Measurements from ENCODE around the gene HLA-DRA.

The HLA-DRA gene
- 8.1 to 36.2 (median 8.5) reads per million in 3 donors for total RNA-seq

DNA sequence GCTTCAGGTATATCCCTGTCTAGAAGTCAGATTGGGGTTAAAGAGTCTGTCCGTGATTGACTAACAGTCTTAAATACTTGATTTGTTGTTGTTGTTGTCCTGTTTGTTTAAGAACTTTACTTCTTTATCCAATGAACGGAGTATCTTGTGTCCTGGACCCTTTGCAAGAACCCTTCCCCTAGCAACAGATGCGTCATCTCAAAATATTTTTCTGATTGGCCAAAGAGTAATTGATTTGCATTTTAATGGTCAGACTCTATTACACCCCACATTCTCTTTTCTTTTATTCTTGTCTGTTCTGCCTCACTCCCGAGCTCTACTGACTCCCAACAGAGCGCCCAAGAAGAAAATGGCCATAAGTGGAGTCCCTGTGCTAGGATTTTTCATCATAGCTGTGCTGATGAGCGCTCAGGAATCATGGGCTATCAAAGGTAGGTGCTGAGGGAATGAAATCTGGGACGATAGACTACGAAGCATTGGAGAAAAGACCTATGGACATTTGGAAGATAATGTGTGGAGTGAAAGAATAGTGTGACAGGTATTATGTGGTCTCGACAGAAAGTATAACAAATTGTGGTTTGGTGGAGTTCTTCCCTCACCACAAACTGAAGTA is at the start of gene HLA-DRA:
Gene HLA-DRA (plus strand): TSS at position 286 of the 613 bp plus-strand sequence. CDS start 64 bp downstream, at position 350.
- Histone ChIP-seq H3K36me3 (ENCODE audit: control insufficient read depth, insufficient read depth, low read length) (no peaks in the 10 kb centered on the region), H3K4me1 (ENCODE audit: control insufficient read depth, insufficient read depth, low read length, poor library complexity, severe bottlenecking) (no peaks in the 10 kb centered on the region), H3K9me3 (ENCODE audit: control insufficient read depth, low read length) (no peaks in the 10 kb centered on the region), H3K27me3 (replicated peaks; ENCODE audit: control insufficient read depth, insufficient read depth, low read length, poor library complexity, severe bottlenecking) (no peaks in the 10 kb centered on the region), H3K27ac (ENCODE audit: insufficient read depth, low read length, poor library complexity, severe bottlenecking) (no peak within 1 kb of the TSS), H3K4me3 (ENCODE audit: insufficient read depth, low read depth, low read length, poor library complexity, severe bottlenecking) (peak within 1 kb of the TSS; percentile 33)
- peak in 1 of 3 donors; percentile 30 for DNase-seq

DNA sequence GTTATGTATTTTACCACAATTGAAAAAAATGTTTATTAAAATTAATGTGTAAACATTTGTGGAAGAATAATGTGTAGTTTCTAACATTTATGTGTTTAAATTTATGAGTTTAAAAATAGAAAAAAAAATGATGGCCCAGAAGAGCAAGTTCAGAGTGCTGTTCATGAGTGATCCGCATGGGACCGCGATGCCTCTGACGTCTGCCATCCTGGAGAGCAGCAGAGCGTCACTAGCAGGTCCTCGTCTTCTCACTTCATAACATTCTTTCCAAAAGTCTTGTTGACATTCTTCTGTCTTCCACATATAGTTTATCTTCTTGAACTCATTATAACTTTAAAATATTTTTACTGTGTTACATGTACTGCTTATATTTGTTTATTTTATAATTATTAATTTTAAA is 48.2 kb upstream of the HLA-DRA start:
- DNase-seq, result no peak
- Histone ChIP-seq H3K27me3 (replicated peaks; ENCODE audit: control insufficient read depth, insufficient read depth, low read length, poor library complexity, severe bottlenecking) (no peaks in the 10 kb centered on the region), H3K27ac (ENCODE audit: insufficient read depth, low read length, poor library complexity, severe bottlenecking) (no peak overlapping the region), H3K36me3 (ENCODE audit: control insufficient read depth, insufficient read depth, low read length) (no peaks in the 10 kb centered on the region), H3K9me3 (ENCODE audit: control insufficient read depth, low read length) (no peaks in the 10 kb centered on the region), H3K4me3 (ENCODE audit: insufficient read depth, low read depth, low read length, poor library complexity, severe bottlenecking) (no peak overlapping the region), H3K4me1 (ENCODE audit: control insufficient read depth, insufficient read depth, low read length, poor library complexity, severe bottlenecking) (no peaks in the 10 kb centered on the region)

DNA sequence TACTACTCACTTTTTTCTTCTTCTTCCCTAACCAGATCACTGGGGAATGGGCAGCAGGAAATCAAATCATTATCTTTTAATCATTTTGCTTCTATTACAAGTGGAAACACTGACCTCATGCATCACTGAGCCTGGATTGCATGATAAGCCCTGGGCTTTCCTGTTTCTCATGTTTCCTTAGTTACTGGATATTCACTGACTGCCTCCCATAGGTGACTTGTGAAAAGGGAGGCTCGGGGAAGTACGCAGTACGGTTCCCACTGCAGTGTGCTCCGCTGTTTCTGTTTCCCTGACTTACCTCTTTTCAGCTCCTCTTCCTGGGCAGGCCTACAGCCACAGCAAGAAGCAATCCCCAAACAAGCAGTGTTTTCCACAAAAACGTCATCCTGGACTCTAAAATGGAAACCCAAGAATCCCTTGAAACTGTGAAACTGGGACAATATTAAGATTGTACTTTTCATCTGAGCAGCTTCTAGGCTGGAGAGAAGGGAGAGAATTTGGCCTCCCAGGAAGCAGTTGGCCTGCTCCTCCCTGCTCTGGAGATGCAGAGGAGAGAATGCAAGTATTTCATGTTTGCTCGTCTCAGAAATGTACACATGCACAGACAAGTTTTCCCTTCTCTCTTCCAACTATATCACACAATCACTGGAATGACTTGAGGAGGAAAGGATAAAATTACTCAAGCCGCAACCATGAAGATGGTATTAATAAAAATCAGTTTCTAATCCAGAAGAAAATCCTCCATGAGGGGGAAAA is 45.8 kb upstream of the HLA-DRA start:
- no peak overlapping the region for H3K27ac ChIP-seq (ENCODE audit: insufficient read depth, low read length, poor library complexity, severe bottlenecking)
- H3K4me3 ChIP-seq (ENCODE audit: insufficient read depth, low read depth, low read length, poor library complexity, severe bottlenecking), result no peak overlapping the region

DNA sequence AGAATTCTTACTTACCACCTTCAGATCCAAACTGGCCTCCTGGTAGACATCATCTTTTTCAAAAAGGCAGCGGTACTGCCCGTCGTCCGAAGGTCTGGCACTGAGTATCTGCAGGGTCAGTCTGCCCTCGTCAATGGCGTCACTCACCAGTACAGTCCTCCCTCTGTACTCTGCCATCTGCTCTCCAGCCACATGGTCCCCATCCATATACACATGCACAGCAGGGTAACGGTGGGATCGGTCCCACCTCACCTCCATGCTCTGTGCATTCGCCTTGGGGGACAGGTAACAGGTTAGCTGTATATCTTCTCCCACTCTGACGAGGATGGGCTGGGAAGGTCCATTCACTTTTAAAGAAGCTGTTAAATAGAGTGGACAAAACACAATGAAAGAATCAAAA is 43.7 kb upstream of the HLA-DRA start:
- H3K27me3 ChIP-seq (replicated peaks; ENCODE audit: control insufficient read depth, insufficient read depth, low read length, poor library complexity, severe bottlenecking), result no peaks in the 10 kb centered on the region
- H3K27ac ChIP-seq (ENCODE audit: insufficient read depth, low read length, poor library complexity, severe bottlenecking), result no peak overlapping the region
- H3K36me3 ChIP-seq (ENCODE audit: control insufficient read depth, insufficient read depth, low read length), result no peaks in the 10 kb centered on the region
- H3K9me3 ChIP-seq (ENCODE audit: control insufficient read depth, low read length), result no peaks in the 10 kb centered on the region
- DNase-seq, result no peak
- no peaks in the 10 kb centered on the region for H3K4me1 ChIP-seq (ENCODE audit: control insufficient read depth, insufficient read depth, low read length, poor library complexity, severe bottlenecking)
- H3K4me3 ChIP-seq (ENCODE audit: insufficient read depth, low read depth, low read length, poor library complexity, severe bottlenecking), result no peak overlapping the region

More for the DNA sequence above, 45.8 kb upstream of the HLA-DRA start:
- Histone ChIP-seq H3K36me3 (ENCODE audit: control insufficient read depth, insufficient read depth, low read length) (no peaks in the 10 kb centered on the region), H3K9me3 (ENCODE audit: control insufficient read depth, low read length) (no peaks in the 10 kb centered on the region), H3K27me3 (replicated peaks; ENCODE audit: control insufficient read depth, insufficient read depth, low read length, poor library complexity, severe bottlenecking) (no peaks in the 10 kb centered on the region), H3K4me1 (ENCODE audit: control insufficient read depth, insufficient read depth, low read length, poor library complexity, severe bottlenecking) (no peaks in the 10 kb centered on the region)
- DNase-seq, result no peak

DNA sequence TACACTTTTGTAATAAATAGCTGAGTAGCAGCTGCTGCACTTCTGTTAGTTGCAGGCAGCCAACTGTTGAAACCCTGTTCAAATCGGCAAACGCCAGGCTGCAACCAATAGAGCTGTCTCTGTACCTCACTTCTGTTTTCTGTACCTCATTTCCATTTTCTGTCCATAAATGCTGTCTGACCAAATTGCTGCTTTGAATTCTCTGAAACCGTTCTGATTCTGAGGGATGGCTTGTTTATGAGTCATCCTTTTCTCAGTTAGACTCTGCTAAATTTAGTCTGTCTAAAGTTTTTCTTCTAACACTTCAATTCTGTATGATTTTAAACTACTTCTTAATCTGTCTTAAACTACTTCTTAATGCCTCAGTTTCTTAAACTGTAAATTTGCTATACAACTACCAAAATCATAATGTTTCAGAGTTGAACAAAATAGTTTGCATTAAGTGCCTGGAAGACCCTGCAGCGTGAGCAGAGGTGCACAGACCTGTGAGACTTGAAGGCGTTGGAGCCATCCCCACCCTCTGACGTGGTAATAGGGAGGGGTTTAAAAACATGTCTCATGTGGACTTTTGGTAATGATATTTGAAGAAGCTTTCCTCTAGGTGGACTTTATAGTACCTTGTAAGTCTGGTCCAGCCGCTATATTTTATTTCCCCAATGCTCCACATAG is 42.3 kb upstream of the HLA-DRA start:
- no peak for DNase-seq

DNA sequence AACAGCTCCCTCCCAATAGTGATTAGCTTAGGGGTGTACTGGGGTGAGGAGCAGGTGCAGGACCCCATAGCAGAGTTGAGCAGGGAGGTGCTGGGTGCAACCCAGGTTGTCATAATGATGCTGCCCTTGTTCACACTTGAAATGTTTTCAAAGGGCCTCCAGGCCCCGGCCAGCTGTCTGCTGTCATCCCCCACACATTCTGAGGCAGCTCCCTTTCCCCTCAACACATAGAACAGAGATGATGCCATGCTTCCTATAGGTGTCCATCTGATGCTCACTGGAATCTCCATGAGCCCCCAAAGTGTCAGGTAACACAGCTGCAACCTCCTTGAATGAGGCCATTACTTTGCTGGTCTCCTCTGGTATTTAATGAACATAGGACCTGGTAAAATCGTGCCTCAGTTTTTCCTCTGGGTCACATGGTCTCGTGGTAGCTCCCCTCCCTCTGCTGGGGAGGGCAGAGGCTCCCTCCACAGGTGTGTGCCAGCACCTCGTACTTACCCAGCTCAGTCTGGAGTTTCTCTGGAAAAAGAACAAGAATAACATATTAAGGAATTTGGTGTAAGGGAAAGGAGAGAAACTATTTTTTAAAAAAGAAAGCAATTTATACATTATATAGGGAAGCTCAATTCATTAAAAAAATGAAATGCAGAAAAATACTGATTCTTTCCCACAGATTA is 38.3 kb upstream of the HLA-DRA start:
- Histone ChIP-seq H3K9me3 (ENCODE audit: control insufficient read depth, low read length) (no peaks in the 10 kb centered on the region), H3K27me3 (replicated peaks; ENCODE audit: control insufficient read depth, insufficient read depth, low read length, poor library complexity, severe bottlenecking) (no peaks in the 10 kb centered on the region), H3K4me3 (ENCODE audit: insufficient read depth, low read depth, low read length, poor library complexity, severe bottlenecking) (no peak overlapping the region), H3K27ac (ENCODE audit: insufficient read depth, low read length, poor library complexity, severe bottlenecking) (no peak overlapping the region), H3K4me1 (ENCODE audit: control insufficient read depth, insufficient read depth, low read length, poor library complexity, severe bottlenecking) (no peaks in the 10 kb centered on the region), H3K36me3 (ENCODE audit: control insufficient read depth, insufficient read depth, low read length) (no peaks in the 10 kb centered on the region)
- DNase-seq, result no peak

More for the DNA sequence above, 42.3 kb upstream of the HLA-DRA start:
- Histone ChIP-seq H3K4me3 (ENCODE audit: insufficient read depth, low read depth, low read length, poor library complexity, severe bottlenecking) (no peak overlapping the region), H3K4me1 (ENCODE audit: control insufficient read depth, insufficient read depth, low read length, poor library complexity, severe bottlenecking) (no peaks in the 10 kb centered on the region), H3K27ac (ENCODE audit: insufficient read depth, low read length, poor library complexity, severe bottlenecking) (no peak overlapping the region), H3K36me3 (ENCODE audit: control insufficient read depth, insufficient read depth, low read length) (no peaks in the 10 kb centered on the region), H3K9me3 (ENCODE audit: control insufficient read depth, low read length) (no peaks in the 10 kb centered on the region), H3K27me3 (replicated peaks; ENCODE audit: control insufficient read depth, insufficient read depth, low read length, poor library complexity, severe bottlenecking) (no peaks in the 10 kb centered on the region)

DNA sequence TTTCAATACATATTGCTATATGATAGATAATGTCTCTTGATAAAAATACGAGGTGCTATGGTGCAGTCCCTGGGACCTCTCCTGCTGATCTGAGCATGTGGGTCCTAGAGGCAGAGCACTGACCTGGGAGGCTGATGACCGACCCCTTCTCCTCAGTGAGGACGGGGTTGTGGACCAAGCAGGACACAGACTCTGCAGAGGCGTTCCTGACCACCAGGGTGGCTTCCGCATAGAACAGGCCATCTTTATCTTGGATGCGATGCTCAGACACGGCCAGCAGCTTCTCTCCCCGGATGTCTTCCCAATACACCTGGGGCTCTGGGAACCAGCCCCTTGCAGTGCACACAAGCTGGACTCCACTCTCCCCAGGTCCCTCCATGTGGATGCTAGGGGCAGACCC is 36.9 kb upstream of the HLA-DRA start:
- Histone ChIP-seq H3K9me3 (ENCODE audit: control insufficient read depth, low read length) (no peaks in the 10 kb centered on the region), H3K27me3 (replicated peaks; ENCODE audit: control insufficient read depth, insufficient read depth, low read length, poor library complexity, severe bottlenecking) (peaks cover 3% of the 10 kb centered on the region), H3K27ac (ENCODE audit: insufficient read depth, low read length, poor library complexity, severe bottlenecking) (no peak overlapping the region), H3K36me3 (ENCODE audit: control insufficient read depth, insufficient read depth, low read length) (no peaks in the 10 kb centered on the region), H3K4me3 (ENCODE audit: insufficient read depth, low read depth, low read length, poor library complexity, severe bottlenecking) (no peak overlapping the region), H3K4me1 (ENCODE audit: control insufficient read depth, insufficient read depth, low read length, poor library complexity, severe bottlenecking) (no peaks in the 10 kb centered on the region)
- DNase-seq, result no peak

GRCh38 chr6:32405656-32406055 is 34.0 kb upstream of the HLA-DRA start:
- no peaks in the 10 kb centered on the region for H3K36me3 ChIP-seq (ENCODE audit: control insufficient read depth, insufficient read depth, low read length)
- no peaks in the 10 kb centered on the region for H3K4me1 ChIP-seq (ENCODE audit: control insufficient read depth, insufficient read depth, low read length, poor library complexity, severe bottlenecking)
- H3K4me3 ChIP-seq (ENCODE audit: insufficient read depth, low read depth, low read length, poor library complexity, severe bottlenecking), result no peak overlapping the region
- no peak overlapping the region for H3K27ac ChIP-seq (ENCODE audit: insufficient read depth, low read length, poor library complexity, severe bottlenecking)
- DNase-seq, result no peak
- H3K9me3 ChIP-seq (ENCODE audit: control insufficient read depth, low read length), result no peaks in the 10 kb centered on the region
- H3K27me3 ChIP-seq (replicated peaks; ENCODE audit: control insufficient read depth, insufficient read depth, low read length, poor library complexity, severe bottlenecking), result peaks cover 3% of the 10 kb centered on the region

GRCh38 chr6:32406197-32406596 is 33.5 kb upstream of the HLA-DRA start:
- Histone ChIP-seq H3K36me3 (ENCODE audit: control insufficient read depth, insufficient read depth, low read length) (no peaks in the 10 kb centered on the region), H3K27ac (ENCODE audit: insufficient read depth, low read length, poor library complexity, severe bottlenecking) (no peak overlapping the region), H3K4me3 (ENCODE audit: insufficient read depth, low read depth, low read length, poor library complexity, severe bottlenecking) (no peak overlapping the region), H3K27me3 (replicated peaks; ENCODE audit: control insufficient read depth, insufficient read depth, low read length, poor library complexity, severe bottlenecking) (peaks cover 3% of the 10 kb centered on the region), H3K9me3 (ENCODE audit: control insufficient read depth, low read length) (no peaks in the 10 kb centered on the region), H3K4me1 (ENCODE audit: control insufficient read depth, insufficient read depth, low read length, poor library complexity, severe bottlenecking) (no peaks in the 10 kb centered on the region)
- DNase-seq, result no peak
